DMS114 treated with DMSO at 0.1 percent for 48 hours (cell line): Measurements from ENCODE around the gene FCER2.
A peak's percentile ranks its signal among the peaks of the same experiment; 100 is the strongest.

Source experiments
- DNase-seq: peaks from one replicate; lab custom pipeline; 2025; ENCODE audit not compliant: unreplicated experiment; lab: John Stamatoyannopoulos, UW

The FCER2 gene

DNA sequence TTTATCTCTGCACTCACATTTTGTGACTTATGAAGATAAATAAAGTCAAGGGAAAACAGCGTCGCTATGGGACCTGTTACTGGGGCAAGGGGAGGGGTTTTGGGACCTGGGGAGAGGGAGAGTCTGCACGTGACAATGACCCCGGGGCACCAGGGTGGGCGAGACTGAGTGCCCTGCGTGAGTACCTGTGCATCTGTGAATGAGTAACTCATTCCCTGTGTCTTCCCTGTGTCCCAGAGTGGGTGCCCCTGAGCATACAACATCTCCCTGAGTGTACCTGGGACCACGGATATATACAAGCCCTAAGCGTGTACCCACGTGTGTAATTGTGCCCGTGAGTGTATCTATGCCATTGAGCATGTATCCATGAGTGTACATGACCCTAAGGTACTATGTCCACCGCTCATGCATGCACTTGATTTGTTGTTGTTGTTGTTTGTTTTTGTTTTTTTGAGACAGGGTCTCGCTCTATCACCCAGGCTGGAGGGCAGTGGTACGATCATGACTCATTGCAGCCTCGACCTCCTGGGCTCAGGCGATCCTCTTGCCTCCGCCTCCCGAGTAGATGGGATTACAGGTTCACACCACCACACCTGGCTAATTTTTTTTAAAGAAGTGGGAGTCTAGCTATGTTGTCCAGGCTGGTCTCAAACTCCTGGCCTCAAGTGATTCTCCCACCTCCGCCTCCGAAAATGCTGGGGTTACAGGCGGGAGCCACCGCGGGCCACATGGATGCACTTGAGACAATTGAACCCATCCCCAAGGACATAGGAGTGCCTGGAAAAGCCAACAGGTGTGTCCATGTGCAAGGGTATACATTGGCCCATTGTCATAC is 21.9 kb downstream of the FCER2 start:
- DNase-seq = no peak

- no peak for DNase-seq
Measured at GRCh38 chr19:7678971-7679751, 22.8 kb downstream of the FCER2 start.

DNA sequence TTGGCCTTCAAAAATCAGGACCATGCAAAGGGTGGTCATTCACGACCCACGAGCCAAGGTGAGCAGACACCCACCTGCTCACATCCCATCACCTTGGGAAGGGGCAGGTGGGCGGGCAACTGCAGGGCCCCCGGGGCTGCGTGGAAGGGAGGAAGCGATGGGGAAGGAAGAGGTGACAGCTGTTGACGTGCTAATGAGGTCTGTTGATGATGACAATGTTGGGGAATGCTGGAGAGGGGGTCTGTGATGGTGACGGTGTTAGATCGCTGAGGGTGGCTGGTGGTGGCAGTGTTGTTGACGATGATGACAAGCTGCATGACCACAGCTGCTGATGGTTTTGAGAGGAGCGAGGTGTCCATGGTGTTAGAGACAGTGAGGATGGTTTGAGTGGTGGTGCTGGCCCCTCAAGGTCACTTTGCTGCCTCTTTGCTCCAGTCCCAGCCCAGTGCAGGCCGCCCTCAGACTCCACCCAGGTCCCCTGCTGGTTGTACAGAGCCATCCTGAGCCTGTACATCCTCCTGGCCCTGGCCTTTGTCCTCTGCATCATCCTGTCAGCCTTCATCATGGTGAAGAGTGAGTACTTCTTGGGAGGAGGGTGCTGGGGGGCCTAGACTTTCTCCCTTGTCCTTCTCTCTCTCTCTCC is 24.1 kb downstream of the FCER2 start:
- no peak for DNase-seq

- no peak for DNase-seq
Measured at GRCh38 chr19:7676854-7677253, 25.1 kb downstream of the FCER2 start, which contains the start of gene MCEMP1. Gene MCEMP1, plus strand, starts transcription at chr19:7677090. Its CDS starts 31 bp downstream, at chr19:7677121.

- DNase-seq = no peak
Measured at GRCh38 chr19:7676376-7676775, 25.6 kb downstream of the FCER2 start.

DNA sequence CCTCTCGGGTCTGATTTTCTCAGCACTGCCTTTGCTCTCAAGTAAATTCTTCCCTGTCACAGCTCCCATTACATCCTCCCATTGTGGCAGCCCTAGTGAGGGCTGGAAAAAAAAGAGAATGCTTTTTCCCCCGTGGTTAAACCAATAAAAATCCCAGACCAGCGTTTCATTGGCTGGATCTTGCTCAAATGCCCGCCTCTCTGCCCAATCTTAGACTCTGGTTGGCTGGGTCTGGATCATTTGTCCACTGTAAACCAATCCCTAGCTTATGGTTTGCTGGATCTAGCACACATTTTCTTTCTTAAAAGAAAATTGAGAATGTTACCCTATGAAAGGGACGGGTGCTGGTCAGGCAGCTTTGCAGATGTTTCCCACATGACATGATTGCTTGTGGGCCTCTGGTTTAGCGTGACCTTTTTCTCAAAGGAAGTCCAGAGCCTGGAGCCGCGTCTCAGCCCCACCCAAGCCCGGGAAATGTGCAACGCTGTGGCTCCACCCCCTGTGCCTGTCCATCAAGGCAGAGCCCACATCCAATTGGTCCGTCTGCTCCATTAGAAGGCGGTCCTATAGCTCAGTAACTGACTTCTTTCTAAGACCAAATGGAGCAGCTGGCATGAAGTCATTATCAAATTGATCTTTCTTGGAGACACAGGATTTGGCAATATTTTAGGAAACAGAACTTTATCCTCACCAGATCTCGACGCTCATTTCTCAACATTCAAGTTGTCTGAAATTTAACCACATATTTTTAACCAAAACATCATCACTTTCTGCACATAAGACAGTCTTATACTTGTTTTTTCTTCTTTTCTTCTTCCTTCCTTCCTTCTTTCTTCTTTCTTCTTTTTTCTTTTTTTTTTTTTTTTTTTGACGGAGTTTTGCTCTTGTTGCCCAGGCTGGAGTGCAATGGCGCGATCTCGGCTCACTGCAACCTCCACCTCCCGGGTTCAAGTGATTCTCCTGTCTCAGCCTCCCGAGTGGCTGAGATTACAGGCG is 27.6 kb downstream of the FCER2 start:
- peak; percentile 22 for DNase-seq

- no peak for DNase-seq
Measured at GRCh38 chr19:7672522-7672921, 29.4 kb downstream of the FCER2 start.

GRCh38 chr19:7670790-7671189 is 31.1 kb downstream of the FCER2 start:
- no peak for DNase-seq

DNA sequence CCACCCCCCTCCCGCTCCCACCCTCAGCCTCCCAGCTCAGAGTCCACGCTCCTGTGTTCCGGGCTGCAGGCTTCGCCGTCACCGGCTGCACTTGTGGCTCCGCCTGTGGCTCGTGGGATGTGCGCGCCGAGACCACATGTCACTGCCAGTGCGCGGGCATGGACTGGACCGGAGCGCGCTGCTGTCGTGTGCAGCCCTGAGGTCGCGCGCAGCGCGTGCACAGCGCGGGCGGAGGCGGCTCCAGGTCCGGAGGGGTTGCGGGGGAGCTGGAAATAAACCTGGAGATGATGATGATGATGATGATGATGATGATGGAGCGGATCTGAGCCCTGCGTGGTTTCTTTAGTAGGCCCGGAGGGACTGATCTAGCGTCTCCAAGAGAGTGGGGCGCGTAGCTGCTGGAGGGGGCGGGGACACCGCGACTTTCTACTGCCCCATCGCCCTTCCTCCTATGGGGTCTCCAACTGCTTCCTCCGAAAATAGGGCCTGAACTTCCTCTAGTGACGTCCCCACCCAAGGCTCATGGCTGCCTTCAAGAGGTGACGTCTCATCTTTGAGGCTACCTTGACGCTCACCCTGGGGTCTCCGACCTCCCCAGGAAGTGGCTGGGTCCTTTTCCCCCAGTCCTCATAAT is 31.7 kb downstream of the FCER2 start:
- DNase-seq = no peak

DNA sequence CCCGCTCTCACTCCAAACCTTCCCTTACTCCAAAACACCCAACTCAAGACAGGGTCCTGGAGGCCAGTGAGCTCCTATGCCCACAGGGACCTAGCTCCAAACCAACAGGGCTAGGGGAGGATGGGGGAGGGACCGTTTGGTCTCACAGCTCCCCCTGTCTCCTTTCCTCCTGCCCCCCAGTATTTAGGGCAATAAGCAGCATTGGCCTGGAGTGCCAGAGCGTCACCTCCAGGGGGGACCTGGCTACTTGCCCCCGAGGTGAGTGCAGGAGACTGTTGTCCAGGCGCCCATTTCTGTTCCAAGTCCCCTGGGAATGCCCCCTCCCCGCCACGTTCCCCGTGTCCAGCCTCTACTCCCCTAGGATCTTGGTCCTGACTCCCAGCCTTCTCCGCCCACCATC is 32.3 kb downstream of the FCER2 start:
- DNase-seq = no peak

GRCh38 chr19:7668842-7669241 is 33.1 kb downstream of the FCER2 start, which contains the start of gene RETN:
Gene RETN, plus strand, starts transcription at chr19:7669049. Its CDS starts 278 bp downstream, at chr19:7669327.
- no peak for DNase-seq

GRCh38 chr19:7665076-7665475 is 36.9 kb downstream of the FCER2 start:
- no peak for DNase-seq

DNA sequence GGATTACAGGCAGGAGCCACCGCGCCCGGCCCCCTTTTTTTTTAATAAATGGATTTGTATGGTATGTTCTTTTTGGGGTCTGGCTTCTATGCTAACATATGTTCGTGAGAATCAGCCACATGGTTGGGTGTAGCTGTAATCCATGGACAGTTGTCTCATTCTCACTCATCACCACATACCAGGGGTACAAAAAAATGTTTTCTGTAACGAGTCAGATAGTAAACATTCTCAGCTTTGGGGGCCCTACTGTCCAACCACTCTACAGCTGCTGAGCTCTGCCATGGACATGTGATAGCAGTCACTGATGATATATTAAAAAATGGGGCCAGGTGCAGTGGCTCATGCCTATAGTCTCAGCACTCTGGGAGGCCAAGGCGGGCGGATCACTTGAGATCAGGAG is 38.2 kb downstream of the FCER2 start:
- no peak for DNase-seq

DNA sequence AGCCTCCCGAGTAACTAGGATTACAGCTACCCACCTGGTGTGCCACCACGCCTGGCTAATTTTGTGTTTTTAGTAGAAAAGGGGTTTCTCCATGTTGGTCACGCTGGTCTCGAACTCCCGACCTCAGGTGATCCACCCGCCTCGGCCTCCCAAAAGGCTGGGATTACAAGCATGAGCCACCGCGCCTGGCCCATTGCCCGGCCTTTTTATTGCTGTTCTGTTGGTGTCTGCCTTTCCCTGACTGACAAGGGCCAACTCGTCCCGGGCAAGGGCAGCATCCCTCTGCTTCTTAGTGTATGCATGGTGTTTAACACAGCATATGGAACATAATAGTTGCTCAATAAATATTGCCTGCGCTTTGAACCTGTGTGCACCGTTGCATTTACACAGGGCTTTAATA is 39.3 kb downstream of the FCER2 start:
- no peak for DNase-seq

- DNase-seq = no peak
Measured at GRCh38 chr19:7661744-7662538, 40.0 kb downstream of the FCER2 start.

DNA sequence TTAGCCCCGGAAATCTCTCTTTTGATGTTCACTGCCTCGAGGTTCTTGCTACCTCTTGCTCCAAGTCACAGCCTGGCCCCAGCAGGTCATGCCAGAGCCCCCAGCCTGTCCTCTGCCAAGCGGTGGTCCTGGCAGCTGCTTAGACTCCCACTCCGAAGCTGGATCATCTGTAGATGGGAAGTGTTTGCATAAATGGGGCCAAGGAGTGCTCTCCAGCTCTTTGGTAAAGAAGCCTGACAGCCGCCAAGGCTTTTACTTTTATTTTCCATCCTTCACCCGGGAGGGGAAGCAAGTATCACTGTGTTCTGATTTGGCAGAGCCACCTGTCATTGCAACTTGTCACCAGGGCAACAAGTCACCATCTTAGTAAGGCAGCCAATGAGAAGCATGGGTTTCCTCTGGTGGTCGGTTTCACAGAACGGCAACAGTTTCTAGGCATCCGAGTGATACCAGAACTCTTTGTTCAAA is 43.7 kb downstream of the FCER2 start:
- no peak for DNase-seq

DNA sequence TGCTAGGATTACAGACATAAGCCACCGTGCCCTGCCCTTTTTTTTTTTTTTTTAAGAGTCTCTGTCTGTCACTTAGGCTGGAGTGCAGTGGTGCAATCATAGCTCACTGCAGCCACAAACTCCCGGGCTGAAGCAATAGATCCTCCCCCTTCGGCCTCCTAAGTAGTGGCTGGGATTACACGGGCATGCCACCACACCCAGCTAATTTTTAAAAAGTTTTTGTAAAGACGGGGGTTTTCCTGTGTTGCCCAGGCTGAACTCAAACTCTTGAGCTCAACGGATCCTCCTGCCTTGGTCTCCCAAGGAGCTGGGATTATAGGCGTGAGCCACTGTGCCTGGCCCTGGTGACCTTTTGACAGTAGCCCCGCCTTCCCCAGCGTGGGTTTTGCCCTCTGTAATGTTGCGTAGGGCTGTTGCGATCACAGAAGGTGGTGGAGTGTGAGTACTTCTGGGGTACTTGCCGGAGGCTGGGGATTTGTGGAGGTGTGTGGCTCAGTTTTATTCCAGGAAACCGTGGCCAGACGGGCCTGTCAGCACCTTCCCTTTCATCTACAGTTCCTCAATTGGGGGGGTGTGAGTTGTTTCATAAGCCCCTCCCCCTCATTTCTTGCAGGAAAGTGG is 44.7 kb downstream of the FCER2 start:
- no peak for DNase-seq

- no peak for DNase-seq
Measured at GRCh38 chr19:7655581-7655980, 46.4 kb downstream of the FCER2 start.

DNA sequence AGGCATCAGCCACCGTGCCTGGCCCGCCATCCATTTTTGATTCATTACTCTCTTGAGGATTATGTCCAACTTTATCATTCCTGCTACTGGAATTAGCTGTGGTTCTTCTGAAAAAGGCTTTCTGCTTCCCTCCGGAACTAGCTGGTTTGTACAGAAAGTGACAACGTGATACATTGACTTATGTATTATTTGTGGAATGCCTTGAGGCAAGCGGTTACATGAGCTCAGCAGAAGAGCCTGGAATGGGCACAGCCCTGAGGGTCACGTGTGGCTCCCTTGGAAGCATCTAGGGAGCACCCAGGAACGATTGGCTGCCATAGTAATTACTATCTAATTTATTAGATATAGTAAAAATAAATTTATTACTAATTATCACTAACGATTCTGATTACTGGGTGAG is 47.5 kb downstream of the FCER2 start:
- DNase-seq = no peak
